Body of pancreas (tissue), 4 donors: ENCODE data around the gene CTNS.

Experiments used
- POLR2A ChIP-seq, 3 donors: fragments of 450-650 bp; IDR thresholded peaks; one replicate each; pipeline ENCODE4 v1.6.1; 2016; ENCODE audit warnings: antibody characterized with exemption in 3 of 3, mild to moderate bottlenecking in 2 of 3
- TF ChIP-seq, protein P1 (sequence below), 7 experiments: fragments of 450-650 bp in 4 of 7; fragments of 200-600 bp in 3 of 7; sonication (generic) in 3 of 7; IDR thresholded peaks; one replicate each; pipeline ENCODE4 v1.5.1; 2016 to 2019; ENCODE audit warnings: antibody characterized with exemption in 7 of 7

DNA sequence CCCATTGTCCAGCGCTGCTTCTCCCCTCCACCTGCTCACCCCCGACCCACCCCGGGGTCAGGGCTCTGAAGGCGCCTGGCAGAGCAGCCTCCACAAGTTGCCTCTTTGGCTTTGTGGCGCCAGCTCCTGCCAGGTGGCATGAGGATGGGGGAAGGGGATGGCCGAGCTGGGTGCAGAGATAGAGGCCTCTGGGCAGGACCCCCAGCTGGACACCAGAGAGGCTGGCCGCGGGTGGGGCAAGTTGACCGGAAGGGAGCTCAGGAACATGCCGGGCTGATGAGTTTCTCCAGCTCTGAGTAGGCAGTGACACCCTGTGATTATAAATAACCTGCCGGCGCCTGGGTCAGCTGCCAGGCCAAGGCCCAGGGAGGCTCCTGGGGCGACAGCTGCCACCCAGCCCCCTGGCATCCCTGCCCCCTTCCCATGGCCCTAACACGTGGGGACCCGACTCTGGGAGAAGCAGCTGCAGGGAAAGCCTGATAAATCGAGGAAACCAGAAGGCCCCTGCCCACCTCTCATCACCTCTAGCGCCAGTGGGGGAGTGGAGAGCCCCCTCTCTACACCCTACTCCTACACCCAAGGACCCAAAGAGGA lies 58.7 kb downstream of the CTNS start:
- TF ChIP-seq, protein P1, sequence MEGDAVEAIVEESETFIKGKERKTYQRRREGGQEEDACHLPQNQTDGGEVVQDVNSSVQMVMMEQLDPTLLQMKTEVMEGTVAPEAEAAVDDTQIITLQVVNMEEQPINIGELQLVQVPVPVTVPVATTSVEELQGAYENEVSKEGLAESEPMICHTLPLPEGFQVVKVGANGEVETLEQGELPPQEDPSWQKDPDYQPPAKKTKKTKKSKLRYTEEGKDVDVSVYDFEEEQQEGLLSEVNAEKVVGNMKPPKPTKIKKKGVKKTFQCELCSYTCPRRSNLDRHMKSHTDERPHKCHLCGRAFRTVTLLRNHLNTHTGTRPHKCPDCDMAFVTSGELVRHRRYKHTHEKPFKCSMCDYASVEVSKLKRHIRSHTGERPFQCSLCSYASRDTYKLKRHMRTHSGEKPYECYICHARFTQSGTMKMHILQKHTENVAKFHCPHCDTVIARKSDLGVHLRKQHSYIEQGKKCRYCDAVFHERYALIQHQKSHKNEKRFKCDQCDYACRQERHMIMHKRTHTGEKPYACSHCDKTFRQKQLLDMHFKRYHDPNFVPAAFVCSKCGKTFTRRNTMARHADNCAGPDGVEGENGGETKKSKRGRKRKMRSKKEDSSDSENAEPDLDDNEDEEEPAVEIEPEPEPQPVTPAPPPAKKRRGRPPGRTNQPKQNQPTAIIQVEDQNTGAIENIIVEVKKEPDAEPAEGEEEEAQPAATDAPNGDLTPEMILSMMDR (IDR thresholded peaks at IDR 0.05), result no peak
- TF ChIP-seq POLR2A (IDR thresholded peaks at IDR 0.05), result no peak
